ENCODE results near the gene DPP7.

The DPP7 gene

GRCh38 chr9:137114613-137115393 lies at the start of gene DPP7:
TSS of gene DPP7 (minus strand) at chr9:137114733. CDS start at chr9:137114713, 20 bp downstream.
- DNase-seq (ENCODE audit: low read depth), result peak; percentile 81

DNA sequence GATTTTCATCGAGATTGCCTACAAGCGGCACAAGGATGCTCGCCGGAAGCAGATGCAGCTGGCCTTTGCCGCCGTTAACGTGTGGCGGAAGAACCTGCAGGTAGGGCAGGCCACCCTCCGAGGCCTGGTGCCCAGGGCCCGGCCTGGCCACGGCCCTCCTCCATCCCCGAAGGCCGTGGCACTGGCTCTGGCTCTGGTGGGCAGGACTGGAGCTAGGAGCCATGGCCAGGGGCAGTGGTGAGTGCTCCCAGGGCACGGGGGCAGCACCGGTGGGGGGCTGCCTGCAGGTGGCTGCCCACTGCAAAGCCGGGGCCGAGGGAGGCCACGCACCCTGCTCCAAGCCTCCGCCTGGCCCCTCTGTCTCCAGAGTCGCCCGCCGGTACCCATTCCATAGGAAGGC lies 49.3 kb upstream of the DPP7 start:
- no peak for DNase-seq (ENCODE audit: low read depth)

DNA sequence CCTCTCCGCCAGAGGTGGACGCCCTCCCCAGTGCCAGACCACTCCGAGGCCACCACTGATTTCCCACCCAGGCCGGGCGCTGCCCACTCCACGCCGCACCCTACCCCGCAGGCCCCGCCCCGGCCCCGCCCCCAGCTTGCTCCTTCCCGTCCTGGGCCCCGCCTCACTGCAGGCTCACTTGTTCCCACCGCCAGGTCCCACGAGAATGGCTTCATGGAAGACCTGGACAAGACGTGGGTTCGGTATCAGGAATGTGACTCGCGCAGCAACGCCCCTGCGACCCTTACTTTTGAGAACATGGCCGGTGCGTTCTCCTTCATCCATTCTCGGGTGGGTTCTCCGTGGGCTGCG lies 48.8 kb upstream of the DPP7 start:
- DNase-seq (ENCODE audit: low read depth), result no peak

DNA sequence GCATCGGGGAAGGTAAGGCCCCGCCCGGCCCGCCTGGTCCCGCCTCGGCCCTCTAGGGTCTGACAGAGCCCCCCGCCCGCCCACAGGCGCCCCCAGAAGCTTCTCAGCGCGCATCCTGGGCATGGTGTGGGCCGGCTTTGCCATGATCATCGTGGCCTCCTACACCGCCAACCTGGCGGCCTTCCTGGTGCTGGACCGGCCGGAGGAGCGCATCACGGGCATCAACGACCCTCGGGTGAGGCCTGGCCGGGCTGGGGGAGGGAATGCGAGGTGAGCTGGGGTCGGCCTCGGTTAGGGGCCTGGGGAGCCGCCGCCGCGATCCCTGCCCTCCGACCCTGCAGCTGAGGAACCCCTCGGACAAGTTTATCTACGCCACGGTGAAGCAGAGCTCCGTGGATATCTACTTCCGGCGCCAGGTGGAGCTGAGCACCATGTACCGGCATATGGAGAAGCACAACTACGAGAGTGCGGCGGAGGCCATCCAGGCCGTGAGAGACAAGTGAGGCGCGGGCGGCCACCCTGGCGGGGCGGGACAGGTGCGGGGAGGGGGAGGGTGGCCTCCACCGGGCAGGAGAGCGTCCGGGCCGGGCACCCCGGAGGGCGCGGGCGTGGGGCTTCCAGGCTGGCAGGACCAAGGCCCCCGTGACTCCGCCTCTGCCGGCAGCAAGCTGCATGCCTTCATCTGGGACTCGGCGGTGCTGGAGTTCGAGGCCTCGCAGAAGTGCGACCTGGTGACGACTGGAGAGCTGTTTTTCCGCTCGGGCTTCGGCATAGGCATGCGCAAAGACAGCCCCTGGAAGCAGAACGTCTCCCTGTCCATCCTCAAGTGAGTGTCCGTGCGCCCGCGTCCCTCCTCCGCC lies 48.2 kb upstream of the DPP7 start:
- DNase-seq (ENCODE audit: low read depth), result no peak

- DNase-seq (ENCODE audit: low read depth), result no peak
Measured at GRCh38 chr9:137161558-137162486, 47.3 kb upstream of the DPP7 start.

- DNase-seq (ENCODE audit: low read depth), result no peak
Measured at GRCh38 chr9:137160716-137161557, 46.4 kb upstream of the DPP7 start.

GRCh38 chr9:137160054-137160425 lies 45.5 kb upstream of the DPP7 start:
- no peak for DNase-seq (ENCODE audit: low read depth)

DNA sequence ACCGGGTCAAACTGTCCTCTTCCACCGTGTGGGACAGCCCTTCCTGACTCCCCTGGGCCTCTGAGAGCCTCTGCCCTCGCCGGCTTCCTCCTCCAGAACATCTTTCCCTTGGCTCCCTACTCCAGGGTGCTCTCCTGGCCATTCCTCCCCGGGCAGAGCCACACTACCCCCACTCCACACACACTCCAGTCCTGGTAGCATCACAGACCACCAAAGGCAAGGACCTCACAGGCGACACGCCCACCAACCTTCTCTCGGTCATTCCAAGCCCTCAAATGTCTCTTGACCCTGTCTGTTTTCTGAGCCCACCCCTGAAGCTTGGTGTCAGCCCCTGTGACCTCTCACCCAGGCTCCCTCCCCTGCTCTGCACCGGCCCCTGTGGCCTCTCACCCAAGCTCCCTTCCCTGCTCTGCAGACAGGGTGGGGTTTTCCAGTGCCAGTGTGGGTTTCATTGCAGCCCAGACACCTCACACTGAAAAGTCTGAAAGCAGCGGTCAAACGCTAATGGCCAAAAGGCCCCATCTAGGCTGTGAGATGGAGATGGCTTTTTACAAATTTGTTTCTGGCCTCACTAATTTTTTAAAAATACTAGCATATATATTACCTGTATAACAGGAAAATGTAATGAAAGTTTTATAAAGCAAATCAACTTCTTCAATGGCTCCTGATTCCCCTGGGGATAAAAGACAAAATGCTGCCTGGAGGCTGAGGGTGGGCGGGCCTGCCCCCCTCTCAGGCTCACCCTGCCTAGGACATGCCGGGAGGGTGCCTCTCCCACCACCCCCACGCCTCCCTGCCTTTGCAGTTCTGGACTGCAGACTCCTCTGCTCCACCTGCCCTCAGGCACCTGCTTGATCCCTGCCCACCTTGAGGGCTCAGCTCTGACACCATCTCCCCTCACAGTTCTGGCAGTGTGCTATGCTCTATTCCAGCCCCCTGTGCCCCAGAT lies 44.8 kb upstream of the DPP7 start:
- DNase-seq (ENCODE audit: low read depth), result no peak

GRCh38 chr9:137158625-137159024 lies 44.1 kb upstream of the DPP7 start:
- no peak for DNase-seq (ENCODE audit: low read depth)

DNA sequence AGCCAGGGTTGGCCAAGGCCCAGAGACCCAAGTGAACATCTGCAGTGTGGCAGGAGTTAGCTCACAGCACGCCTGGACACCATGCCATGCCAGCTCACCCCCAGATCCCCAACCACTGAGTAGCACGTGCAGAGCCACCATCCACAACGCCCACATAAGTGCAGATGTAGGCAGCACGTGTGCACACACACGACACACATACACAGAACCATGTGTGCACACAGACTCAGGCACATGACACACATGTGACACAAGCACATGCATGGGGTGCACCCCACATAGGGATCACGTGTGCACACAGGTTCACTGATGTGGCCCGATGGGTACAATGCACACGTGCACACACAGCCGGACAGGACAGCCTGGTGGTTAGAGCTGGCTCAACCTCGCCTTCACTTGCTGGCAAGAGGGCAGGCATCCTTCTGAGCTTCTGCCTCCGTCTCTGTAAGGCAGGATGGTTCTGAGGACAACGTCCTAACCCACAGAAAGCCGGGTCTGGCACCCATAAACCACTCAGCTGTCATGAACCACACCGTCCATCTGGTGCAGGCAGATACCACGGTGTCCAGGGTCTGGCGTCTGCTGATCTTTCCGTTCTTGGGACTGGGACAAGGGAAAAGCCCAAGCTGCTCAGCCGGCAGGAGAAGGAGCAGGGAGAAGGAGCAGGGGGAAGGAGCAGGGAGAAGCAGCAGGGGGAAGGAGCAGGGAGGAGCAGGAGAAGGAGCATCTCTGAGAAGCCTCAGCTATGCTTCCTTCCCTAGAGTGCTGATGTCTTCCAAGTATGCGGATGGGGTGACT lies 43.3 kb upstream of the DPP7 start:
- no peak for DNase-seq (ENCODE audit: low read depth)

GRCh38 chr9:137156567-137157375 lies 42.2 kb upstream of the DPP7 start:
- peak; percentile 61 for DNase-seq (ENCODE audit: low read depth)

GRCh38 chr9:137152844-137153405 lies 38.4 kb upstream of the DPP7 start:
- DNase-seq (ENCODE audit: low read depth), result no peak

DNA sequence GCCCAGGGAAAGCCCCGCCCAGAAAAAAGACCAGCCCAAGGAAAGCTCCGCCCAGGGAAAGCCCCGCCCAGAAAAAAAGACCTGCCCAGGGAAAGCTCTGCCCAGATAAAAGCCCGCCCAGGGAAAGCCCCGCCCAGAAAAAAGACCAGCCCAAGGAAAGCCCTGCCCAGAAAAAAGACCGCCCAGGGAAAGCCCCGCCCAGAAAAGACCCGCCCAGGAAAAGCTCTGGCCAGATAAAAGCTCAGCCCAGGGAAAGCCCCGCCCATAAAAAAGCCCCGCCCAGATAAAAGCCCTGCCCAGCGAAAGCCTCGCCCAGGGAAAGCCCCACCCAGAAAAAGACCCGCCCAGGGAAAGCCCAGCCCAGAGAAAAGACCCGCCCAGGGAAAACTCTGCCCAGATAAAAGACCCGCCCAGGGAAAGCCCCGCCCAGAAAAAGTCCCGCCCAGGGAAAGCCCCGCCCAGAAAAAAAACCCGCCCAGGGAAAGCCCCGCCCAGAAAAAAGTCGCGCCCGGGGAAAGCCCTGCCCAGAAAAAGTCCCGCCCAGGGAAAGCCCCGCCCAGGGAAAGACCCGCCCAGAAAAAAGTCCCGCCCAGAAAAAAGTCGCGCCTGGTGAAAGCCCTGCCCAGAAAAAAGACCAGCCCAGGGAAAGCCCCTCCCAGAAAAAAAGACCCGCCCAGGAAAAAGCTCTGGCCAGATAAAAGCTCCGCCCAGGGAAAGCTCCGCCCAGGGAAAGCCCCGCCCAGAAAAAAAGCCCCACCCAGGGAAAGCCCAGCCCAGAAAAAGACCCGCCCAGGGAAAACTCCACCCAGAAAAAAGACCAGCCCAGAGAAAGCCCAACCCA lies 36.3 kb upstream of the DPP7 start:
- peak; percentile 70 for DNase-seq (ENCODE audit: low read depth)

DNA sequence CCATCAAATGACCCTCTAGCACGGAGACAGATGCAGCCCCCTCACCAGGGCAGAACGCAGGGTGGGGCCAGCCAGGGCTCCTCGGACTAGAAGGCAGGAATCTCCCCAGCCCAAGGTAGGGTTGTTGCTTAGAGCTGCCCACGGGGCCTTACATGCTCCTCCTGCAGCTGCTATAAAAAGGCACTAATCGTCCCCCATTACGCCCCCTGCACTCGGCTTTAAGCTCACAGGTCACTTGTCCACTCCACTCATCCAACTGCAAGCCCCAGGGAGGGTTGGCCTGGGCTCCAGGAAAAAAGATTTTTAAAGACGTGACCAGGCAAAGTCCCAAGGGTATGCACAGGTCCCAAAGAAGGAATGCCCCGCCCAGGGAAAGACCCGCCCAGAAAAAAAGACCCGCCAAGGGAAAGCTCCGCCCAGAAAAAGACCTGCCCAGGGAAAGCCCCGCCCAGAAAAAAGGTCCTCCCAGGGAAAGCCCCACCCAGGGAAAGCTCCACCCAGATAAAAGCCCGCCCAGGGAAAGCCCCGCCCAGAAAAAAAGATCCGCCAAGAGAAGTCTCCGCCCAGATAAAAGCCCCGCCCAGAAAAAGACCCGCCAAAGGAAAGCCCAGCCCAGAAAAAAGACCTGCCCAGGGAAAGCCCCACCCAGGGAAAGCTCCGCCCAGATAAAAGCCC lies 35.5 kb upstream of the DPP7 start:
- DNase-seq (ENCODE audit: low read depth), result peak; percentile 53

DNA sequence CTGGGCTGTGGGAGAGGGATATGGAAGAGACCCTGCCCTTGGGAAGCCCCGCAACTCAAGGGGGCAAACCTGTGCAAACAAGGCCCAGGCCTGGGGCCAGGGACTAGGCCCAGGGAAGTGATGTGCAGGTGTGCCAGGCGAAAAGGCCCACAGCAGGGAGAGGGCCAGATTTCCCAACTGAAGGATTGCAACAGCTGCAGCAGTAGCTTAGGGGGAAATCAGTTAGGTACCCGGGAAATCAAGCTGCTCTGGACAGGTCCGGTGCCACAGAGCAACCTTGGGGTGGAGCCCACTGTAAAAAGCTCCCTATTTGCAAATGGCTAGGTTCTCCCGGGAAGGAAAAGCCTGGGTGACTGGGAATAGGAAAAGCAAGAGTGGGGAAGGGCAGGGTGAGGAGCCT lies 34.8 kb upstream of the DPP7 start:
- no peak for DNase-seq (ENCODE audit: low read depth)

- no peak for DNase-seq (ENCODE audit: low read depth)
Measured at GRCh38 chr9:137148661-137149060, 34.1 kb upstream of the DPP7 start.

DNA sequence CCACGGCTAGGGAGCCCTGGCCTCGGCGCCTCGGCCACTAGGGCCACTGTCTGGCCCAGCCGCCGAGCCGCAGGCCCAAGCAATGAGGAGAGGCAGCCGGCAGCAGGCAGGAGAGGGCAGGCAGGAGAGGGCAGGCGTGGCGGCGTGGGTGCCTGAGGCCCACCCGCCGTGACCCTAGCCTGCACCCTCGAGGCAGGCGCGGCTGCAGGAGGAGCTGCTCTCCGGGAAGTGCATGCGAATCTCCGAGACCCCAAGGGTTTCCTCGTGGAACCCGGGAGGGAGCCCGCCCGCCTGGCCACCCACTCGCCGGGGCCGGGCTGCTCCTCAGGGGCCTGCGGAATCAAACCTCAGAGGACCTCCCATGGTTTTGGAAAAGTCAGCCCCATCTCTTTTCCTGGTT lies 33.7 kb upstream of the DPP7 start:
- DNase-seq (ENCODE audit: low read depth), result no peak
